Mucosa of stomach (tissue), 1 donor: ENCODE measurements around the gene FGD6.
"Not testable (repeated sequence)": the region's sequence is repeated elsewhere in the genome, so short reads cannot be mapped to it uniquely, and the experiment has no call there.

Source experiments
- H3K27me3 ChIP-seq: one replicate; pipeline ENCODE4 v1.7.0; 2013; ENCODE audit warnings: mild to moderate bottlenecking, low read length; ENCODE audit not compliant: control insufficient read depth, insufficient read depth
- H3K36me3 ChIP-seq: one replicate; pipeline ENCODE4 v1.7.0; 2013; ENCODE audit warnings: low read length; ENCODE audit not compliant: control insufficient read depth, insufficient read depth
- H3K4me1 ChIP-seq: one replicate; pipeline ENCODE4 v1.7.0; 2013; ENCODE audit warnings: mild to moderate bottlenecking, low read length; ENCODE audit not compliant: control insufficient read depth, insufficient read depth
- H3K4me3 ChIP-seq: one replicate; pipeline ENCODE4 v1.7.0; 2013; ENCODE audit warnings: low read length
- H3K9ac ChIP-seq: one replicate; pipeline ENCODE4 v1.7.0; 2013; ENCODE audit warnings: mild to moderate bottlenecking, low read length, moderate library complexity
- H3K9me3 ChIP-seq: one replicate; pipeline ENCODE4 v1.7.0; 2013; ENCODE audit warnings: mild to moderate bottlenecking, low read length, moderate library complexity; ENCODE audit not compliant: control insufficient read depth
- donor health status: Pancreatic carcinoma.

The FGD6 gene

DNA sequence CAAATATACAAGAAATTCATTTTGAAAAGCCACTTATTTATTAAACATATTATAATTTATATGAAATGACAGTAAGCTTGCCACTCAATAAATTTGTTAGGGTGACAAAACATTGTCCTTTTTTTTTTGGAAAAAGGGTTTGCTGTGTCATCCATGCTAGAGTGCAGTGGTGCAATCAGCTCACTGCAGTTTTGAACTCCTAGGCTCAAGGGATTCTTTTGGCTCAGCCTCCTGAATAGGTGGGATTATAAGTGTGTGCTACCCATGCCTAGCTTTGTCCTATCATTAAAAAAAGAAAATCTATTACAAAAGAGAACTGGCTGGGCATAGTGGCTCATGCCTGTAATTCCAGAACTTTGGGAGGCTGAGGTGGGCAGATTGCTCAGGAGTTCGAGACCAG, 66.8 kb downstream of the FGD6 start:
- H3K4me1 ChIP-seq: no peaks in the 10 kb centered on the region
- no peaks in the 10 kb centered on the region for H3K9me3 ChIP-seq
- no peak overlapping the region for H3K4me3 ChIP-seq
- no peaks in the 10 kb centered on the region for H3K27me3 ChIP-seq
- no peaks in the 10 kb centered on the region for H3K36me3 ChIP-seq
- H3K9ac ChIP-seq: no peak overlapping the region

DNA sequence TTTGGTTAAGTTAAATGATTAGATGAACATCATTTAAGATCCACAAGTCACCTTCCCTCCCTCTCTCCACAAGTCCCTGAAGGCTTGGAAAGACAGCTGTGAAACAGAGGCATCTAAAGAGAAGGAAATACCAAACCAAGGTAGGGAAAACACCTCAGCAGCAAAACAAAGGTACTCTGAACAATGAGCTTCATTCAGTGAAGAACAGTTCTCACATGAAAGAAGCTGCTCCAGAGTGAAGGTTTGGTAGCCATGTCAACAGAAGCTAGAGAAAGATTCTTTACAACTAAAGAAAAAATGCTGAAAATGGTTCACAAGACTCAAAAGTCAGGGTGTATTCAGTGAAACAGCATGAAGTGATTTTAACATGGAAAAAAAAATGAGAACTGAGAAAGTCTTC, 69.4 kb downstream of the FGD6 start:
- H3K9me3 ChIP-seq: no peaks in the 10 kb centered on the region
- no peaks in the 10 kb centered on the region for H3K27me3 ChIP-seq
- H3K9ac ChIP-seq: no peak overlapping the region
- H3K36me3 ChIP-seq: no peaks in the 10 kb centered on the region
- H3K4me1 ChIP-seq: peaks cover 12% of the 10 kb centered on the region
- H3K4me3 ChIP-seq: no peak overlapping the region

DNA sequence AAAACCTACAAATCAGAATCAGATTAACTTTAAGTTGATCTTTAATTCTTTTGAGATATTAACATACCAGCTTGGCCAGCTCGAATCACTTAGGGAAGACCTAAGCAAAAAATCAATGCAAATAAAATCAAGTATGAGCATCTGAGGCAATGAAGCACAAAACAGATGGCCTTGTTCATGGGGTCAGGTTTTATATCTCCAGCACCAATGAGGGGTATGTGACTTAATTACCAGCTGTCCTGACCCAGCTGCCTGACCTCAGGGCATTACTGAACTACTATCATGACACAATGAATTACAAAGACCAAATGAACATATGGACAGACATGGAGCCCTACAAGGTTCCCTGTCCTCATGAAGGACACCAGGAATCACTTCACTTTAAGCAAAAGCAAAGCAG, 70.5 kb downstream of the FGD6 start:
- H3K4me1 ChIP-seq: peaks cover 18% of the 10 kb centered on the region
- H3K9me3 ChIP-seq: no peaks in the 10 kb centered on the region
- H3K9ac ChIP-seq: no peak overlapping the region
- H3K4me3 ChIP-seq: no peak overlapping the region
- no peaks in the 10 kb centered on the region for H3K36me3 ChIP-seq
- no peaks in the 10 kb centered on the region for H3K27me3 ChIP-seq

DNA sequence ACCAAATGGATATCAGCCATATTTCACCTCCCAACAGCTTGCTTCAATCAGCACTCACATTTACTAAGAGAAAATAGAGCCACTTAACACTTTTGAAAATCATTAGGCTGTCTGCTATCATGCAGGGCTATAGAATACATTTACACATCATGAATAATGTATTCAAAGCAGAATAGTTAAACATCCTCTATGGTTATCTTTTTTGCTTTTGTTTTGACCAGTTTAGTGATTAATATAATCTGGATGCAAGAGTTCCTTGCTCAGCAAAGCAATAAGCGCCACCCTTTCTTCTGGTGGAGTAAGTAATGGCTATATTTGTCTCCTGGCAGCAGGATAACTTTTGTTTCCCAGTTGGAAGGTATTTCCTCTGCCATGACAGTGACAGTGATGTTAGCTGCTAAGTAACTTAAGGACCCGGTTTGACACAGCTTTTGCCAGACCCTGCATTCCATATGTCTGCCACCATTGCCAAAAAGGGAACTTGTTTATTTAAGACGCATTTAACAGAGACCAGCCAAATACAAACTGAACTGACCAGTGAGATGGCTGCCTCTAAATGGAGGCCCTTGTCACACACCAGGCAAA, 73.6 kb downstream of the FGD6 start:
- Histone ChIP-seq H3K36me3 (no peaks in the 10 kb centered on the region), H3K4me1 (peaks cover 18% of the 10 kb centered on the region), H3K9me3 (no peaks in the 10 kb centered on the region), H3K9ac (peak overlapping the region; percentile 12), H3K4me3 (no peak overlapping the region), H3K27me3 (no peaks in the 10 kb centered on the region)

DNA sequence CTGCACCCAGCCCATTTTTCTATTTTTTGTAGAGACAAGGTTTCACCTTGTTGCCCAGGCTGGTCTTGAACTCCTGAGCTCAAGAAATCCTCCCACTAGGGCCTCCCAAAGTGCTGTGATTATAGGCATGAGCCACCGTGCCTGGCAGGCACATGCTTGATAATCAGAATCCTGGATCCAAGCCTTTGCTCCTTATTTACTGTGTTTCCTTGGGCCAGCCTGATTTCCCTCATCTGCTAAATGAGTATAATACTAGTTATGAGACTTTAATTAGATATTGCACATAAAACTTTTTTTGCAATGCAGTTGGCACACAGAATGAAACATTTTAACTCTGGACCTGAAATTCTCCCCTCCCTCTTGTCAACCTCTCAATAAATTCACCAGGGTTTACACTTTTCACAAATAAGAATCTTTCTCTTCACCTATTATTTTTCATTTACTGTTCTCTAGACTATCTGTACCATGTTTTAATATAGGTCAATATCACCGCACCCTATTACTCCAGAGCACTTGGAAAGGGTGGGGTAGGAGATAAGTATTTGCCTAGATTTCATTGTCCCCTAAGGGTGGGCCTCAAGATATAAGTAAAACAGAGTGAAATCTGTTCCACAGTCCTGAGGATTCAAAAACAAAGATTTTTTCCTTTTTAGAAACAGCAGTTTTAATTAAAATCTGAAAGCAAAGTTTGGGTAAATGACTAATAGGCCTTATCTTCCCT, 74.7 kb downstream of the FGD6 start:
- no peaks in the 10 kb centered on the region for H3K27me3 ChIP-seq
- H3K4me1 ChIP-seq: peaks cover 18% of the 10 kb centered on the region
- no peak overlapping the region for H3K4me3 ChIP-seq
- no peak overlapping the region for H3K9ac ChIP-seq
- H3K9me3 ChIP-seq: no peaks in the 10 kb centered on the region
- no peaks in the 10 kb centered on the region for H3K36me3 ChIP-seq

DNA sequence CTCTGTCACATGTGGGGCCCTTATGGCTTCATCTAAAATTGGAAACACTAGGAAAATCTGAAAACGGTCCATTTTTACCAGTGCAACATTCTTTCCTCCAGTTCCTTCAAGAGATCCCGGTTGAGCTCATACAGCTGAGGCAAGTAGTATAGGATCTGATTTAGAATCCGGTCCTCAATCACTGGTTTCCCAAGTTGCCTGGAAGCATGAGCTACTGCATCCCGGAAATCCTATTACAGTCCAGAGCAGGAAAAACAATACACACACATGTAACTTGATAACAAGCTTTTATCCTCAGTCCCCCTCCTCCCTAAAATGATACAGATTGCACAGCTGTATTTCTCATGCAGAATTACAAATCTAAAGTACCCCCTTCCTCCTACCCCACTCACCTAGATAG, 76.0 kb downstream of the FGD6 start:
- Histone ChIP-seq H3K4me3 (no peak overlapping the region), H3K9me3 (no peaks in the 10 kb centered on the region), H3K27me3 (no peaks in the 10 kb centered on the region), H3K4me1 (peaks cover 18% of the 10 kb centered on the region), H3K36me3 (no peaks in the 10 kb centered on the region), H3K9ac (no peak overlapping the region)

DNA sequence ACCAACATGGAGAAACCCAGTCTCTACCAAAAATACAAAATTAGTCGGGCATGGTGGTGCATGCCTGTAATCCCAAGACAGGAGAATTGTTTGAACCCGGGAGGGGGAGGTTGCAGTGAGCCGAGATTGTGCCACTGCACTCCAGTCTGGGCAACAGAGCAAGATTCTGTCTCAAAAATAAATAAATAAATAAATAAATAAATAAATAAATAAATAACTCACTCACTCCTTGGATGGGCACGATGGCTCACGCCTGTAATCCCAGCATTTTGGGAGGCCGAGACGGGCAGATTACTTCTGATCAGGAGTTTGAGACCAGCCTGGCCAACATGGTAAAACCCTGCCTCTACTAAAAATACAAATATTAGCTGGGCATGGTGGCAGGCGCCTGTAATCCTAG, 79.2 kb downstream of the FGD6 start:
- not testable (repeated sequence) for H3K9ac ChIP-seq, H3K4me3 ChIP-seq, H3K36me3 ChIP-seq, H3K27me3 ChIP-seq, H3K9me3 ChIP-seq
- peaks cover 12% of the 10 kb centered on the region for H3K4me1 ChIP-seq

DNA sequence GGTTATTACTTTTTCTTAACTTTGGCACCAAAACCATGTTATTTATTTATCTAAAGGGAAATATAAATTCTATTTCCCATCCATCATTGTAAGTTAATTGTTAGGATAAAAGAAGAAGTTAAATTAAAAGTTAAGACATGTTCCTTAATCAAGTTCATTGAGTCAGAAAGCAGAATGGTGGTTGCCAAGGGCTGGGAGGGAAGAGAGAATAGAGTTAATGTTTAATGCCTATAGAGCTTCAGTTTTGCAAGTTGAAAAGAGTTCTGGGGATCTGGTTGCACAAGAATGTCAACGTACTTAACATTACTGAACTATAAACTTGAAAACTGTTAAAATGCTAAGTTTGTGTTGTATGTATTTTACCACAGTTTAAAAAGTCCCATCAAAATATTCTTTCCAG, 80.7 kb downstream of the FGD6 start:
- H3K27me3 ChIP-seq: no peaks in the 10 kb centered on the region
- no peak overlapping the region for H3K9ac ChIP-seq
- H3K9me3 ChIP-seq: no peaks in the 10 kb centered on the region
- no peaks in the 10 kb centered on the region for H3K36me3 ChIP-seq
- H3K4me1 ChIP-seq: peaks cover 4% of the 10 kb centered on the region
- H3K4me3 ChIP-seq: no peak overlapping the region

DNA sequence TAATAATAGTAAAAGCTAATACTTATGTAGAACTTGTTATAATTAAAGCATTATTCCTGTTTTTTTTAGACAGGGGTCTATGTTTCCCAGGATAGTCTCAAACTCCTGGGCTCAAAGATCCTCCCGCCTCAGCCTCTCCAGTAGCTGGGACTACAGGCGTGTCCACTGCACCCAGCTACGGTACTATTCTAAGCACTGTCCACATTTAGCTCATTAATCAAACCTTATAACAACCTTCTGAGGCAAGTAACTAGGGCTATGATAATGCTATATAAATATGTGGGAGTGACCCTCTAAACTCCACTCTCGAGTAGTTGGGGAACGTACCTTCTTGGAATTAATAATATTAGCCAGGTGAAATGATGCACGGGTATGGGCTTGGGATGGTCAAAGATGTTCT, 83.2 kb downstream of the FGD6 start:
- Histone ChIP-seq H3K4me1 (peaks cover 4% of the 10 kb centered on the region), H3K4me3 (no peak overlapping the region), H3K9ac (no peak overlapping the region), H3K36me3 (no peaks in the 10 kb centered on the region), H3K9me3 (no peaks in the 10 kb centered on the region), H3K27me3 (no peaks in the 10 kb centered on the region)

DNA sequence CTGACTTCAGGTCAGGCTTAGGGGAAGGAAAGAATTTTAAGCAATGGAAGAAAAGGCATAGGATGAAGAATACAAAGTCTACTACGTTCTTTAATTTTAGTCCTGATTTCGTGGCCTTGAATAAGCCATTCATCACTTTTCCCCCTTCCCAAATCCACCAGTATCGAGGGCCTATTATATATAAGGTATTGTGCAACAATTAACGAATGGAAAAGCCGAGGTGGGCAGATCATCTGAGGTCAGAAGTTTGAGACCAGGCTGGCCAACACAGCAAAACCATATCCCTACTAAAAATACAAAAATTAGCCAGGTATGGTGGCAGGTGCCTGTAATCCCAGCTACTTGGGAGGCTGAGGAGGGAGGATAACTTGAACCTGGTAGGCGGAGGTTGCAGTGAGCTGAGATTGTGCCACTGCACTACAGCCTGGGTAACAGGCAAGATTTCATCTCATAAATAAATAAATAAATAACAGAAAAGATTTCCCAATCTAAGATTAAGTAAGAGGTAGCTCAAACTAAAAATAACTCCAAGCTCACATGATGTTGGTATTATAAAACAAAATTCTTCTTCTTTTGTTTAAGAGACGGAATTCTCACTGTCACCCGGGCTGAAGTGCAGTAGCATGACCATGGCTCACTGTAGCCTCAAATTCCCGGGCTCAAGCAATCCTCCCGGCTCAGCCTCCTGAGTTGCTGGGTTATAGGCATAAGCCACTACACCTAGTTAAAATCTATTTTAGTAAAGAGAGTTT, 85.5 kb downstream of the FGD6 start:
- Histone ChIP-seq H3K9ac (no peak overlapping the region), H3K9me3 (no peaks in the 10 kb centered on the region), H3K27me3 (no peaks in the 10 kb centered on the region), H3K4me1 (peaks cover 4% of the 10 kb centered on the region), H3K36me3 (no peaks in the 10 kb centered on the region), H3K4me3 (no peak overlapping the region)

DNA sequence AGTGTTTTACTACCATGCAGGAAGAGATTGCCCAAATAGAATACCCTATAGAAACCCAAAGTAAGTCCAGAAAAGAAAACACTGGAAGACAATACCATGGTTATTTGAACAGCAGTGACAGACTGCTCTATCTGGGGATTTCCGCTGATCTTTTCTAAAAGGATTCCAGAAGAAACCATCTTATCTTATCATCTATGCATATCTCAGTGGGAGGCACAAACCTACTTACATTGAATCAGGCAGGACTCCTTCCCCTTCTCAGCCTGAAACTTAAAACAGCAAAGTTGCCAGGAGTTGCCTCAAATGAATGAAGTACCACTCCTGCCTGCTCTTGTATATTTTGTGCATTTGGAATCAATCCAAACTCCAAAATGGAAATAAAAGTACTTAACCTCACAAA, 87.2 kb downstream of the FGD6 start:
- no peaks in the 10 kb centered on the region for H3K36me3 ChIP-seq
- no peak overlapping the region for H3K4me3 ChIP-seq
- H3K27me3 ChIP-seq: no peaks in the 10 kb centered on the region
- H3K9me3 ChIP-seq: no peaks in the 10 kb centered on the region
- H3K4me1 ChIP-seq: peaks cover 4% of the 10 kb centered on the region
- H3K9ac ChIP-seq: no peak overlapping the region

DNA sequence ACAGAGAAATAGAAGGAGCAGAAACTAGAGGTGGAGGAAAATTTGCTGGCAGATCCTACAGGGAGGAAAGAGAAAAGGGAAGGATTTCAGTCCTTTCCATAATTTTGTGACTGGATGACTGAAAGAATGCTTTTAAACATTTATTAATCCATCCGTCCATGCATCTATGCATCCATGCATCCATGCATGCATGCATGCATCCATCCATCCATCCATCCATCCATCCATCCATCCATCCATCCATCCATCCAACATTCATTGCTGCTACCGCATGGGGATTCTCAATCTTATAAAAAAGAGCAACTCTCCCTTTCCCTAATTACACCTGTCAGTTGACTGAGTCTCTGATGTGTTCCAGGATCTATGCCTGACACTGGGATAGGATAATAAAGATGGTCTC, 88.2 kb downstream of the FGD6 start:
- Histone ChIP-seq H3K27me3 (no peaks in the 10 kb centered on the region), H3K9ac (no peak overlapping the region), H3K4me1 (peaks cover 4% of the 10 kb centered on the region), H3K9me3 (no peaks in the 10 kb centered on the region), H3K4me3 (no peak overlapping the region), H3K36me3 (no peaks in the 10 kb centered on the region)
